ENCODE results near the gene BMP6. TPM values are rescaled to one million over a fixed set of nuclear protein-coding genes. Genes with fewer than 3 reads are reported as not detected.

The BMP6 gene
- total and polyA plus RNA-seq, 2 of the 4 experiments (the other 2 are of a cell fraction) = 0.18 to 0.19 TPM

- 86% methylated on average over 2 of the region's 8 CpGs; no CpG with 5 or more reads in 1 of the 2 experiments for WGBS, 2 experiments (ENCODE audit: extremely low coverage in 2 of 2, insufficient read length in 1 of 2)
- Histone ChIP-seq H3K36me3 (ENCODE audit: control insufficient read depth, insufficient read depth, low read length) (peaks cover 55% of the 10 kb centered on the region), H3K4ac (ENCODE audit: low read depth, low read length) (no peak overlapping the region), H3K23ac (ENCODE audit: low read depth, low read length) (no peak overlapping the region), H4K20me1 (ENCODE audit: insufficient read depth, low read length) (peaks cover 28% of the 10 kb centered on the region), H2AK9ac (replicated peaks; ENCODE audit: low read depth, low read length, poor library complexity) (no peak overlapping the region), H3K56ac (ENCODE audit: extremely low read depth, insufficient read depth, low read length) (no peak overlapping the region), H2AK5ac (ENCODE audit: low read depth, low read length) (no peak overlapping the region), H3K4me2 (ENCODE audit: low read depth, low read length) (no peak overlapping the region), H4K8ac (ENCODE audit: low read depth in 2 of 2, low read length in 2 of 2) (no peak overlapping the region), H3K27ac (ENCODE audit: insufficient read depth, low read length) (no peak overlapping the region), H3K18ac (ENCODE audit: low read depth, low read length) (no peak overlapping the region), H3K9ac (ENCODE audit: low read depth, low read length) (no peak overlapping the region), H3K9me3 (ENCODE audit: control insufficient read depth, insufficient read depth, low read length) (no peaks in the 10 kb centered on the region), H2BK20ac (ENCODE audit: low read depth, low read length) (no peak overlapping the region), H4K5ac (ENCODE audit: low read depth, low read length) (no peak overlapping the region), H3K27me3 (ENCODE audit: control insufficient read depth, insufficient read depth, low read length) (no peaks in the 10 kb centered on the region), H2BK5ac (ENCODE audit: low read depth, low read length, poor library complexity, severe bottlenecking) (no peak overlapping the region), H4K91ac (ENCODE audit: insufficient read depth, low read depth, low read length) (no peak overlapping the region), H3K4me3 (ENCODE audit: insufficient read depth, low read depth, low read length) (no peak overlapping the region), H3K79me1 (ENCODE audit: low read depth in 1 of 2, low read length in 2 of 2) (peaks cover 45 to 50% of the 10 kb centered on the region in 2 experiments), H3K14ac (replicated peaks; ENCODE audit: low read depth, low read length) (no peak overlapping the region), H2BK120ac (ENCODE audit: low read depth, low read length) (no peak overlapping the region), H3K9me1 (ENCODE audit: insufficient read depth, low read length) (peaks cover 7% of the 10 kb centered on the region), H2AFZ (replicated peaks; ENCODE audit: low read length, poor library complexity) (no peak overlapping the region), H2BK15ac (ENCODE audit: low read depth, low read length) (no peak overlapping the region), H3K4me1 (ENCODE audit: control insufficient read depth, insufficient read depth, low read length) (no peaks in the 10 kb centered on the region)
- no peak for TF ChIP-seq RFX5 (IDR thresholded peaks at IDR 0.05; ENCODE audit: low read depth, low read length)
- TF ChIP-seq USF2 (IDR thresholded peaks at IDR 0.05; ENCODE audit: low read depth, low read length) = no peak
- no peak for TF ChIP-seq CHD1 (IDR thresholded peaks at IDR 0.05; ENCODE audit: low read depth, low read length)
- no peak for TF ChIP-seq NFE2L2 (IDR thresholded peaks at IDR 0.05; ENCODE audit: low read depth, low read length)
- BruUV-seq (replicated peaks) = no TSS peak
- DNase-seq (no peak), ATAC-seq (ENCODE audit: low read depth) (no peak)
- intact Hi-C loops (cut with micrococcal nuclease) = no loop called here
- ChIA-PET POLR2A (ENCODE audit: unreplicated experiment) (no interaction called here), CTCF (no interaction called here)
- in situ Hi-C loops (cut with MboI; ENCODE audit: low sequenced_read_pairs) = no loop called here
- dilution Hi-C loops (cut with HindIII; ENCODE audit: low sequenced_read_pairs, unreplicated experiment) = no loop called here
Observed at GRCh38 chr6:7902221-7902620, 176.3 kb downstream of the BMP6 start.
